ENCODE measurements around the gene CCSER1.

The CCSER1 gene

GRCh38 chr4:91111556-91111955 is 984.4 kb downstream of the CCSER1 start:
- H3K9ac ChIP-seq (ENCODE audit: low read length): no peak overlapping the region

GRCh38 chr4:91113130-91113706 is 986.0 kb downstream of the CCSER1 start:
- Histone ChIP-seq H3K4me2 (ENCODE audit: low read depth, low read length, poor library complexity, severe bottlenecking) (no peak overlapping the region), H3K9me3 (ENCODE audit: insufficient read depth, low read length) (no peaks in the 10 kb centered on the region), H3K27ac (ENCODE audit: low read depth, low read length) (no peak overlapping the region), H3F3A (ENCODE audit: insufficient read depth) (no peaks in the 10 kb centered on the region), H3K79me2 (ENCODE audit: insufficient read depth, low read length) (no peaks in the 10 kb centered on the region), H3K9ac (ENCODE audit: low read length) (no peak overlapping the region), H3K9me2 (replicated peaks; ENCODE audit: insufficient read depth, low read length) (no peaks in the 10 kb centered on the region), H4K20me1 (ENCODE audit: low read depth, low read length) (no peaks in the 10 kb centered on the region), H2AFZ (ENCODE audit: low read depth, low read length, severe bottlenecking) (no peak overlapping the region), H3K27me3 (ENCODE audit: low read length) (no peaks in the 10 kb centered on the region), H3K36me3 (ENCODE audit: low read length) (no peaks in the 10 kb centered on the region), H3K4me3 (ENCODE audit: insufficient read depth, low read length, poor library complexity, severe bottlenecking) (no peak overlapping the region)
- TF ChIP-seq CTCF (IDR thresholded peaks at IDR 0.05; ENCODE audit: insufficient read depth, low read length, poor library complexity, severe bottlenecking) (no peak), EZH2phosphoT487 (conservative IDR thresholded peaks at IDR 0.05; ENCODE audit: low read length) (no peak)

More at GRCh38 chr4:91111556-91111955, 984.4 kb downstream of the CCSER1 start:
- no peak overlapping the region for H3K4me3 ChIP-seq (ENCODE audit: insufficient read depth, low read length, poor library complexity, severe bottlenecking)
- H3K27me3 ChIP-seq (ENCODE audit: low read length): no peaks in the 10 kb centered on the region
- H3K9me3 ChIP-seq (ENCODE audit: insufficient read depth, low read length): no peaks in the 10 kb centered on the region
- no peaks in the 10 kb centered on the region for H3K9me2 ChIP-seq (replicated peaks; ENCODE audit: insufficient read depth, low read length)
- H2AFZ ChIP-seq (ENCODE audit: low read depth, low read length, severe bottlenecking): no peak overlapping the region
- no peaks in the 10 kb centered on the region for H4K20me1 ChIP-seq (ENCODE audit: low read depth, low read length)
- no peaks in the 10 kb centered on the region for H3K79me2 ChIP-seq (ENCODE audit: insufficient read depth, low read length)
- H3K36me3 ChIP-seq (ENCODE audit: low read length): no peaks in the 10 kb centered on the region
- H3K27ac ChIP-seq (ENCODE audit: low read depth, low read length): no peak overlapping the region
- no peak overlapping the region for H3K4me2 ChIP-seq (ENCODE audit: low read depth, low read length, poor library complexity, severe bottlenecking)
- H3F3A ChIP-seq (ENCODE audit: insufficient read depth): no peaks in the 10 kb centered on the region
- TF ChIP-seq CTCF (IDR thresholded peaks at IDR 0.05; ENCODE audit: insufficient read depth, low read length, poor library complexity, severe bottlenecking): no peak
- no peak for TF ChIP-seq EZH2phosphoT487 (conservative IDR thresholded peaks at IDR 0.05; ENCODE audit: low read length)

GRCh38 chr4:91114386-91114785 is 987.2 kb downstream of the CCSER1 start:
- Histone ChIP-seq H3K9ac (ENCODE audit: low read length) (no peak overlapping the region), H3K79me2 (ENCODE audit: insufficient read depth, low read length) (no peaks in the 10 kb centered on the region), H3K9me3 (ENCODE audit: insufficient read depth, low read length) (no peaks in the 10 kb centered on the region), H2AFZ (ENCODE audit: low read depth, low read length, severe bottlenecking) (no peak overlapping the region), H3K27ac (ENCODE audit: low read depth, low read length) (no peak overlapping the region), H3K9me2 (replicated peaks; ENCODE audit: insufficient read depth, low read length) (no peaks in the 10 kb centered on the region), H3K4me3 (ENCODE audit: insufficient read depth, low read length, poor library complexity, severe bottlenecking) (no peak overlapping the region), H3K36me3 (ENCODE audit: low read length) (no peaks in the 10 kb centered on the region), H3K4me2 (ENCODE audit: low read depth, low read length, poor library complexity, severe bottlenecking) (no peak overlapping the region), H3K27me3 (ENCODE audit: low read length) (no peaks in the 10 kb centered on the region), H3F3A (ENCODE audit: insufficient read depth) (no peaks in the 10 kb centered on the region), H4K20me1 (ENCODE audit: low read depth, low read length) (no peaks in the 10 kb centered on the region)
- TF ChIP-seq EZH2phosphoT487 (conservative IDR thresholded peaks at IDR 0.05; ENCODE audit: low read length): no peak
- no peak for TF ChIP-seq CTCF (IDR thresholded peaks at IDR 0.05; ENCODE audit: insufficient read depth, low read length, poor library complexity, severe bottlenecking)

All from SU-DHL-6 (cell line).